ENCODE data around the gene LONRF3. TPM values are rescaled to one million over a fixed set of nuclear protein-coding genes. Genes with fewer than 3 reads are reported as not detected.

The LONRF3 gene
- total and polyA plus RNA-seq, 4 donors: 2.0 to 26.7 (median 5.8) TPM

DNA sequence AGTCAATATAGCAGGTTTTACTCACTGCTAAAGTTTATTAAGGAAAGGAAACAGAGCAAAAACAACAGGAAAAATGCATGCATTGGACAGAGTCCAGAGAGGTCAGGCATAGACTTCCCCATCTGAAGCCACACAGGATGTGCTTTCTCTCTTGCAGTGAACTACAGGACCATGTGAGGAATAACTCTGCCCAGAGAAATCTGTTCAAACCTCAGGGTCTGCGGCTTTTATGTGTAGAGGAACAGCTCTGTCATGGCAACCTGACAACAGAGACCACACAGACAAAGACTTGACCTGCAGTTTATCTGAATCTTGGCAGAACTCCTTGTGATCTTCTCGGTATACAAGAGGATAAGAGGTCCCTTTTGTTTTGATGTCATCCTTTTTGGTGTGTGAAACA, 46.3 kb upstream of the LONRF3 start:
- H3K9ac ChIP-seq (ENCODE audit: low read depth in 1 of 2, low read length in 2 of 2): no peak overlapping the region
- 57% methylated on average over 2 of the region's 2 CpGs for WGBS
- no peak for DNase-seq (ENCODE audit: low spot score)

GRCh38 chrX:118935352-118935751, 39.1 kb upstream of the LONRF3 start:
- Histone ChIP-seq H3K4me1 (ENCODE audit: control insufficient read depth in 4 of 4, insufficient read depth in 4 of 4, low read length in 3 of 4) (no peaks in the 10 kb centered on the region), H3K27me3 (ENCODE audit: control insufficient read depth in 4 of 4, insufficient read depth in 4 of 4, low read length in 3 of 4) (no peaks in the 10 kb centered on the region), H3K9me3 (ENCODE audit: control insufficient read depth in 4 of 4, low read length in 3 of 4) (no peaks in the 10 kb centered on the region), H3K36me3 (ENCODE audit: control insufficient read depth in 4 of 4, insufficient read depth in 3 of 4, low read depth in 1 of 4, low read length in 3 of 4) (no peaks in the 10 kb centered on the region), H3K9ac (ENCODE audit: low read depth in 1 of 2, low read length in 2 of 2) (no peak overlapping the region), H3K4me3 (ENCODE audit: low read depth in 1 of 3, low read length in 3 of 3) (no peak overlapping the region), H3K27ac (ENCODE audit: low read depth in 1 of 2, low read length in 2 of 2) (no peak overlapping the region)
- DNase-seq (ENCODE audit: low spot score): no peak
- TF ChIP-seq JUND (IDR thresholded peaks at IDR 0.05) (no peak), TAF1 (conservative IDR thresholded peaks at IDR 0.05) (no peak), EGR1 (IDR thresholded peaks at IDR 0.05; ENCODE audit: low read depth in 2 of 2) (no peak), NR2F2 (IDR thresholded peaks at IDR 0.05) (no peak), RAD21 (IDR thresholded peaks at IDR 0.05) (no peak), FOXA2 (IDR thresholded peaks at IDR 0.05) (no peak), GABPA (IDR thresholded peaks at IDR 0.05 in 1 of 2, conservative IDR thresholded peaks at IDR 0.05 in 1 of 2) (no peak), YY1 (IDR thresholded peaks at IDR 0.05) (no peak), RXRA (IDR thresholded peaks at IDR 0.05) (no peak), SP1 (IDR thresholded peaks at IDR 0.05) (no peak)
- TF ChIP-seq, protein P1, sequence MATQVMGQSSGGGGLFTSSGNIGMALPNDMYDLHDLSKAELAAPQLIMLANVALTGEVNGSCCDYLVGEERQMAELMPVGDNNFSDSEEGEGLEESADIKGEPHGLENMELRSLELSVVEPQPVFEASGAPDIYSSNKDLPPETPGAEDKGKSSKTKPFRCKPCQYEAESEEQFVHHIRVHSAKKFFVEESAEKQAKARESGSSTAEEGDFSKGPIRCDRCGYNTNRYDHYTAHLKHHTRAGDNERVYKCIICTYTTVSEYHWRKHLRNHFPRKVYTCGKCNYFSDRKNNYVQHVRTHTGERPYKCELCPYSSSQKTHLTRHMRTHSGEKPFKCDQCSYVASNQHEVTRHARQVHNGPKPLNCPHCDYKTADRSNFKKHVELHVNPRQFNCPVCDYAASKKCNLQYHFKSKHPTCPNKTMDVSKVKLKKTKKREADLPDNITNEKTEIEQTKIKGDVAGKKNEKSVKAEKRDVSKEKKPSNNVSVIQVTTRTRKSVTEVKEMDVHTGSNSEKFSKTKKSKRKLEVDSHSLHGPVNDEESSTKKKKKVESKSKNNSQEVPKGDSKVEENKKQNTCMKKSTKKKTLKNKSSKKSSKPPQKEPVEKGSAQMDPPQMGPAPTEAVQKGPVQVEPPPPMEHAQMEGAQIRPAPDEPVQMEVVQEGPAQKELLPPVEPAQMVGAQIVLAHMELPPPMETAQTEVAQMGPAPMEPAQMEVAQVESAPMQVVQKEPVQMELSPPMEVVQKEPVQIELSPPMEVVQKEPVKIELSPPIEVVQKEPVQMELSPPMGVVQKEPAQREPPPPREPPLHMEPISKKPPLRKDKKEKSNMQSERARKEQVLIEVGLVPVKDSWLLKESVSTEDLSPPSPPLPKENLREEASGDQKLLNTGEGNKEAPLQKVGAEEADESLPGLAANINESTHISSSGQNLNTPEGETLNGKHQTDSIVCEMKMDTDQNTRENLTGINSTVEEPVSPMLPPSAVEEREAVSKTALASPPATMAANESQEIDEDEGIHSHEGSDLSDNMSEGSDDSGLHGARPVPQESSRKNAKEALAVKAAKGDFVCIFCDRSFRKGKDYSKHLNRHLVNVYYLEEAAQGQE (IDR thresholded peaks at IDR 0.05): no peak
- 85% methylated on average over 1 of the region's 1 CpG for WGBS

More for the DNA sequence above, 46.3 kb upstream of the LONRF3 start:
- no peaks in the 10 kb centered on the region for H3K4me1 ChIP-seq (ENCODE audit: control insufficient read depth in 4 of 4, insufficient read depth in 4 of 4, low read length in 3 of 4)
- no peaks in the 10 kb centered on the region for H3K36me3 ChIP-seq (ENCODE audit: control insufficient read depth in 4 of 4, insufficient read depth in 3 of 4, low read depth in 1 of 4, low read length in 3 of 4)
- peak; percentile 51 for TF ChIP-seq NR2F2 (IDR thresholded peaks at IDR 0.05)
- no peak for TF ChIP-seq SP1 (IDR thresholded peaks at IDR 0.05)
- no peaks in the 10 kb centered on the region for H3K27me3 ChIP-seq (ENCODE audit: control insufficient read depth in 4 of 4, insufficient read depth in 4 of 4, low read length in 3 of 4)
- H3K9me3 ChIP-seq (ENCODE audit: control insufficient read depth in 4 of 4, low read length in 3 of 4): no peaks in the 10 kb centered on the region
- no peak overlapping the region for H3K4me3 ChIP-seq (ENCODE audit: low read depth in 1 of 3, low read length in 3 of 3)
- no peak overlapping the region for H3K27ac ChIP-seq (ENCODE audit: low read depth in 1 of 2, low read length in 2 of 2)

- Histone ChIP-seq H3K4me1 (ENCODE audit: control insufficient read depth in 4 of 4, insufficient read depth in 4 of 4, low read length in 3 of 4) (no peaks in the 10 kb centered on the region), H3K36me3 (ENCODE audit: control insufficient read depth in 4 of 4, insufficient read depth in 3 of 4, low read depth in 1 of 4, low read length in 3 of 4) (no peaks in the 10 kb centered on the region), H3K4me3 (ENCODE audit: low read depth in 1 of 3, low read length in 3 of 3) (no peak overlapping the region), H3K9ac (ENCODE audit: low read depth in 1 of 2, low read length in 2 of 2) (no peak overlapping the region), H3K9me3 (ENCODE audit: control insufficient read depth in 4 of 4, low read length in 3 of 4) (no peaks in the 10 kb centered on the region), H3K27me3 (ENCODE audit: control insufficient read depth in 4 of 4, insufficient read depth in 4 of 4, low read length in 3 of 4) (peaks cover 0 to 2% (median 0%) of the 10 kb centered on the region in 4 donors), H3K27ac (ENCODE audit: low read depth in 1 of 2, low read length in 2 of 2) (no peak overlapping the region)
- 48% methylated on average over 2 of the region's 2 CpGs for WGBS
- TF ChIP-seq RAD21 (IDR thresholded peaks at IDR 0.05): no peak
- no peak for TF ChIP-seq SP1 (IDR thresholded peaks at IDR 0.05)
- no peak for TF ChIP-seq GABPA (IDR thresholded peaks at IDR 0.05 in 1 of 2, conservative IDR thresholded peaks at IDR 0.05 in 1 of 2)
- TF ChIP-seq HNF4A (conservative IDR thresholded peaks at IDR 0.05): no peak
- DNase-seq (ENCODE audit: low spot score): no peak
Observed at GRCh38 chrX:118941147-118941546, 33.3 kb upstream of the LONRF3 start.

Data from liver (tissue), 9 donors.